SK-N-SH treated with all-trans-retinoic acid at 6 μM for 48 hours (cell line): ENCODE data around the gene ATP6V0B.

ENCODE experiments used
- ATAC-seq: fragments of 200-7000 bp; cut with Tn5 transposase; 3 replicates; pipeline ENCODE4 v1.9.1; 2020; ENCODE audit warnings: mild to moderate bottlenecking, moderate library complexity
- ARNTL ChIP-seq: fragments of 450-650 bp; formaldehyde crosslinking; IDR thresholded peaks from 2 replicates; pipeline ENCODE4 v1.5.0; 2020; ENCODE audit warnings: low read depth, mild to moderate bottlenecking, moderate library complexity, borderline replicate concordance
- BACH2 ChIP-seq: fragments of 250-450 bp; sonication (Bioruptor Pico); IDR thresholded peaks from 2 replicates; pipeline ENCODE4 v1.9.0; 2021; ENCODE audit warnings: mild to moderate bottlenecking, borderline replicate concordance
- CREB5 ChIP-seq: fragments of 250-450 bp; sonication (Bioruptor Pico); IDR thresholded peaks from 2 replicates; pipeline ENCODE4 v1.5.1; 2020; ENCODE audit warnings: low read depth, mild to moderate bottlenecking, moderate library complexity
- CSDC2 ChIP-seq: fragments of 250-450 bp; sonication (Bioruptor Pico); IDR thresholded peaks from 2 replicates; pipeline ENCODE4 v1.5.0; 2020; ENCODE audit warnings: mild to moderate bottlenecking, moderate library complexity
- CSRNP3 ChIP-seq: fragments of 250-450 bp; sonication (Bioruptor Pico); IDR thresholded peaks from 2 replicates; pipeline ENCODE4 v1.5.1; 2021; ENCODE audit warnings: mild to moderate bottlenecking, moderate library complexity
- GLIS3 ChIP-seq: fragments of 250-450 bp; sonication (Bioruptor Pico); IDR thresholded peaks from 2 replicates; pipeline ENCODE4 v1.5.0; 2020; ENCODE audit warnings: mild to moderate bottlenecking, moderate library complexity
- ISL1 ChIP-seq: fragments of 250-450 bp; sonication (Bioruptor Pico); IDR thresholded peaks from 2 replicates; pipeline ENCODE4 v2.1.2; 2022; ENCODE audit warnings: mild to moderate bottlenecking, moderate library complexity
- OSR1 ChIP-seq: fragments of 250-450 bp; sonication (Bioruptor Pico); IDR thresholded peaks from 2 replicates; pipeline ENCODE4 v1.8.0; 2022; ENCODE audit warnings: moderate library complexity, mild to moderate bottlenecking, inconsistent platforms
- PATZ1 ChIP-seq: fragments of 250-450 bp; sonication (Bioruptor Pico); IDR thresholded peaks from 2 replicates; pipeline ENCODE4 v1.8.0; 2020; ENCODE audit warnings: mild to moderate bottlenecking, moderate library complexity, borderline replicate concordance
- POU6F1 ChIP-seq: fragments of 250-450 bp; sonication (Bioruptor Pico); IDR thresholded peaks from 2 replicates; pipeline ENCODE4 v1.8.0; 2021; ENCODE audit warnings: low read depth, mild to moderate bottlenecking, moderate library complexity, borderline replicate concordance
- PPARA ChIP-seq: fragments of 250-450 bp; sonication (Bioruptor Pico); IDR thresholded peaks from 2 replicates; pipeline ENCODE4 v1.5.0; 2020; ENCODE audit warnings: mild to moderate bottlenecking, borderline replicate concordance
- RARB ChIP-seq: fragments of 250-450 bp; sonication (Bioruptor Pico); IDR thresholded peaks from 2 replicates; pipeline ENCODE4 v1.8.0; 2021; ENCODE audit warnings: mild to moderate bottlenecking, moderate library complexity
- TCF4 ChIP-seq: fragments of 250-450 bp; sonication (Bioruptor Pico); IDR thresholded peaks from 2 replicates; pipeline ENCODE4 v1.8.0; 2021; ENCODE audit warnings: mild to moderate bottlenecking, moderate library complexity, borderline replicate concordance
- TOX ChIP-seq: fragments of 250-450 bp; sonication (Bioruptor Pico); IDR thresholded peaks from 2 replicates; pipeline ENCODE4 v1.8.0; 2021; ENCODE audit warnings: mild to moderate bottlenecking, moderate library complexity, borderline replicate concordance
- TSHZ2 ChIP-seq: fragments of 250-450 bp; sonication (Bioruptor Pico); IDR thresholded peaks from 2 replicates; pipeline ENCODE4 v1.5.0; 2020; ENCODE audit warnings: mild to moderate bottlenecking, moderate library complexity
- ZC3H10 ChIP-seq: fragments of 250-450 bp; sonication (Bioruptor Pico); IDR thresholded peaks from 2 replicates; pipeline ENCODE4 v1.5.1; 2021; ENCODE audit warnings: mild to moderate bottlenecking, moderate library complexity
- ZFP3 ChIP-seq: fragments of 250-450 bp; sonication (Bioruptor Pico); IDR thresholded peaks from 2 replicates; pipeline ENCODE4 v1.5.0; 2020; ENCODE audit warnings: mild to moderate bottlenecking, moderate library complexity
- ZFP30 ChIP-seq: fragments of 450-650 bp; formaldehyde crosslinking; IDR thresholded peaks from 2 replicates; pipeline ENCODE4 v1.5.0; 2022; ENCODE audit warnings: mild to moderate bottlenecking, moderate library complexity
- ZNF565 ChIP-seq: fragments of 450-650 bp; formaldehyde crosslinking; conservative IDR thresholded peaks from 2 replicates; pipeline ENCODE4 v1.5.0; 2020; ENCODE audit warnings: low read depth, mild to moderate bottlenecking, moderate library complexity
- ZNF70 ChIP-seq: fragments of 450-650 bp; formaldehyde crosslinking; IDR thresholded peaks from 2 replicates; pipeline ENCODE4 v1.5.0; 2020; ENCODE audit warnings: mild to moderate bottlenecking, moderate library complexity
- ZNF8 ChIP-seq: fragments of 450-650 bp; formaldehyde crosslinking; IDR thresholded peaks from 2 replicates; pipeline ENCODE4 v1.5.0; 2020; ENCODE audit warnings: mild to moderate bottlenecking, moderate library complexity

The ATP6V0B gene

GRCh38 chr1:43996733-43997115 is 22.0 kb downstream of the ATP6V0B start:
- no peak for ATAC-seq
- TF ChIP-seq GLIS3 (CRISPR knock-in tag) (no peak), ZNF70 (CRISPR knock-in tag) (no peak)

- no peak for ATAC-seq
- TF ChIP-seq RARB = no peak
- no peak for TF ChIP-seq CSRNP3 (CRISPR knock-in tag)
- TF ChIP-seq ZC3H10 (CRISPR knock-in tag) = no peak
- TF ChIP-seq TCF4 (CRISPR knock-in tag) = no peak
- TF ChIP-seq ZFP3 (CRISPR knock-in tag) = no peak
- no peak for TF ChIP-seq PPARA (CRISPR knock-in tag)
- TF ChIP-seq TSHZ2 (CRISPR knock-in tag) = no peak
- TF ChIP-seq ZFP30 (CRISPR knock-in tag) = no peak
- no peak for TF ChIP-seq ZNF70 (CRISPR knock-in tag)
- TF ChIP-seq BACH2 (CRISPR knock-in tag) = no peak
- no peak for TF ChIP-seq ZNF565 (CRISPR knock-in tag)
- no peak for TF ChIP-seq ARNTL (CRISPR knock-in tag)
- no peak for TF ChIP-seq POU6F1 (CRISPR knock-in tag)
- no peak for TF ChIP-seq PATZ1 (CRISPR knock-in tag)
- no peak for TF ChIP-seq CSDC2 (CRISPR knock-in tag)
- TF ChIP-seq CREB5 = no peak
- TF ChIP-seq ISL1 (CRISPR knock-in tag) = no peak
- no peak for TF ChIP-seq ZNF8 (CRISPR knock-in tag)
These were observed 22.7 kb downstream of the ATP6V0B start for GRCh38 chr1:43997295-43997999.

GRCh38 chr1:43998000-43998378 is 23.2 kb downstream of the ATP6V0B start:
- TF ChIP-seq OSR1 (no peak), ZNF565 (CRISPR knock-in tag) (no peak), RARB (no peak), TOX (CRISPR knock-in tag) (no peak), CSRNP3 (CRISPR knock-in tag) (no peak), ZNF70 (CRISPR knock-in tag) (no peak), ZNF8 (CRISPR knock-in tag) (no peak), BACH2 (CRISPR knock-in tag) (no peak), PATZ1 (CRISPR knock-in tag) (no peak), TCF4 (CRISPR knock-in tag) (no peak), GLIS3 (CRISPR knock-in tag) (no peak), TSHZ2 (CRISPR knock-in tag) (no peak), ZC3H10 (CRISPR knock-in tag) (no peak)
- ATAC-seq = no peak
